HG02763 (cell line): ENCODE results near the gene HCN2.

ENCODE experiments used
- ATAC-seq: cut with Tn5 transposase; IDR thresholded peaks from one replicate; pipeline ENCODE4 v1.9.1; 2021; ENCODE audit warnings: mild to moderate bottlenecking, moderate library complexity; ENCODE audit not compliant: unreplicated experiment

The HCN2 gene

DNA sequence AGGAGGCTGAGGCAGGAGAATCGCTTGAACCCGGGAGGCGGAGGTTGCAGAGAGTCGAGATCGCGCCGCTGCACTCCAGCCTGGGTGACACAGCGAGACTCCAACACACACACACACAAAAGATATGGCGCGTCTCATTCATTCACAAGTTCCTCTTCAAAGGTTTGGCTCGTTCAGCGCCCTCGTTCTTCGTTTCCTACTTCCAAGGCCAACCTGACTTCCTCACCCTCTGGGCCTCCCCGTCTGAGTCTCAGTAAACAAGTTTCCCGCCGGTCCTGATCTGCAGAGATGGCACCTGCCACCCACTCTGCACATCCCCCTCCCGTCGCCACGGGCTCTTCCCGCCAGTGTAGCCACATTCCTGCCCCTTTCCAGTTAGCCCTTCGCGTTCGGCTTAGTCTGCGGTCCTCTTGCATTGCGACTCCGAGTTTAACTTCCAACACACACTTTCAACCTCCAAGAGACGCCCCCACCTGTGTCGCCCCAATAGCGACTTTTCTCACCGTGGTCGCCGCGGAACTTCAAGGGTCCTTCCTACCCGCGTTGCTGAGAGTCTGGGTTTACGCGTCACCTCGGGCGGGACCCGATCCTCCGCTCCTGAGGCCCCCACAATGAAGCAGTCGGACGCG, 18.6 kb upstream of the HCN2 start:
- ATAC-seq, result no peak

- ATAC-seq, result no peak
Observed at GRCh38 chr19:571566-571974, 18.1 kb upstream of the HCN2 start.

DNA sequence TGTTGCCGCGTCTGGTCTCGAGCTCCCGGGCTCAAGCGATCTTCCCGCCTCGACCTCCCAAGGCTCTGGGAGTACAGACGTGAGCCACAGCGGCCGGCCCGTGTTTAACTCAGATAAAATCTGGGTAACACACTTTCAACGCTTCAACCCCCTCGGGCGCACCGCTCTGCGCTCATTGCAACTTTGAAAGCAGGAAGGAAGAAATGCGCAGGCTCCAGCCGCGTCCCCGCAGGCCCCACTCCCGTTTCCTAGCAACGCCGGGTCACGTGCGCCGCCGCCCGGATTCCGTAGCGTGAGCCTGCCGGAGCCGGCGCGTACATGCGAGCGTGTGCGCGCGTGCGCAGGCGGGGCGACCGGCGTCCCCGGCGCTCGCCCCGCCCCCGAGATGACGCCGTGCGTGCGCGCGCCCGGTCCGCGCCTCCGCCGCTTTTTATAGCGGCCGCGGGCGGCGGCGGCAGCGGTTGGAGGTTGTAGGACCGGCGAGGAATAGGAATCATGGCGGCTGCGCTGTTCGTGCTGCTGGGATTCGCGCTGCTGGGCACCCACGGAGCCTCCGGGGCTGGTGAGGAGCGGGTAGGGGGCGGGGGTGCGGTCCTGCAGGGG, 17.4 kb upstream of the HCN2 start, which contains the start of gene BSG:
Gene BSG, plus strand, starts transcription at position 457 of the 603 bp plus-strand sequence. Its CDS starts 39 bp downstream, at position 496.
- peak; percentile 75 for ATAC-seq

GRCh38 chr19:572743-573518, 16.8 kb upstream of the HCN2 start:
- no peak for ATAC-seq

DNA sequence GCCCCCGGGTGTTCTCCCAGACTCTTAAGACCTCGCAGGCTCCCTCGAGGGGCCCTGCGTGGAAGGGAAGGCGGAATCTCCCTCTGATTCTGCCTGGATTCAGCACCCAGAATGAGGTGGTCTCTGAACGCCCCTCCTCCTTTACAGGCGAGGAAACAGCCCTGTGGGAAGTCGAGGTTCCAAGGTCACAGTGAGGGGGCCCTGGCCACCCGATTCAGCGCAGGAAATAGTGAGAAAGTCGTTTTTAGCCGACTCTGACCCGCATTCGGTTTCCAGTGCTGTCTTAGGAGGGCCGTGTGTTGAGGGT, 16.2 kb upstream of the HCN2 start:
- ATAC-seq, result no peak

DNA sequence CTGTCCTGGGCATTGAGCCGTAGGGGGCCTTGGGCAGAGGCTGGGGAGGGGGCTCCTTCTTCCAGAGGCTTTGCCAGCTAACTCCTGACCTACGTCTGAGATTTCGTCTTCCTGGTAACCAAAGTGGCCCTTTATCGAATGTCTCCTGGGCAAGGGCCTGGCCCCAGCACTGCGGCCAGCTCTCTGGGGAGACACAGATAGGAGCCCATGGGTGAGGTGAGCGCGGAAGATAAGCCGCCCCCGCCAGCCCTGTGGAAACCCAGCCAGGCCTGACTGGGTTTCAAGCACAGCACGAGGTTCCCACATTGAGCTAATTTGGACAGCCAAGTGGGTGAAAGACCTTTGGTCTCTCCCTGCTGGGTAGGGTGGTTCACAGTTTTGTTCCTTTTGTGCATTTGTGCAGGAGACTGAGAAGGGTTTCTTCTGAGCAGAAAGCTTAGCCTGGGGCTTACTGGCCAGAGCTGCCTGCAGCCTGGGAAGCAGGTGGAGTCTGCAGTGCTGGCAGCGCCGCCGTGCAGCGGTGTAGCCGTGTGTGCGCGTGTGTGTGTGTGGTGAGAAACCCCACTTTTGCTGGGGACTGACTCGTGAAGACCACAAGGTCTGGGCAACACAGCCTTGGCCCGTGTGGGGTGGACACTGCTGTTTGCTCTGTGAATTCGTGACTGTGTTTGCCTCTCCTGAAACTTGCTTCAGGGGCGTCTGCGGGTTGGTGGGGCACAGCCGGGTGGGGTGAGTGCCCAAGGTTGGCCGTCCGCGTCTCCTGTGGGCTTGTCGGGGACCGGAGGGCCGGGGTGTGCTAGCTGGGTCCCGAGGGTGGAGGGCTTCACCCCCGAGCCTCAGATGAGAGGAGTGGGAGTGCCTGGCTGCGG, 14.8 kb upstream of the HCN2 start:
- peak; percentile 19 for ATAC-seq

DNA sequence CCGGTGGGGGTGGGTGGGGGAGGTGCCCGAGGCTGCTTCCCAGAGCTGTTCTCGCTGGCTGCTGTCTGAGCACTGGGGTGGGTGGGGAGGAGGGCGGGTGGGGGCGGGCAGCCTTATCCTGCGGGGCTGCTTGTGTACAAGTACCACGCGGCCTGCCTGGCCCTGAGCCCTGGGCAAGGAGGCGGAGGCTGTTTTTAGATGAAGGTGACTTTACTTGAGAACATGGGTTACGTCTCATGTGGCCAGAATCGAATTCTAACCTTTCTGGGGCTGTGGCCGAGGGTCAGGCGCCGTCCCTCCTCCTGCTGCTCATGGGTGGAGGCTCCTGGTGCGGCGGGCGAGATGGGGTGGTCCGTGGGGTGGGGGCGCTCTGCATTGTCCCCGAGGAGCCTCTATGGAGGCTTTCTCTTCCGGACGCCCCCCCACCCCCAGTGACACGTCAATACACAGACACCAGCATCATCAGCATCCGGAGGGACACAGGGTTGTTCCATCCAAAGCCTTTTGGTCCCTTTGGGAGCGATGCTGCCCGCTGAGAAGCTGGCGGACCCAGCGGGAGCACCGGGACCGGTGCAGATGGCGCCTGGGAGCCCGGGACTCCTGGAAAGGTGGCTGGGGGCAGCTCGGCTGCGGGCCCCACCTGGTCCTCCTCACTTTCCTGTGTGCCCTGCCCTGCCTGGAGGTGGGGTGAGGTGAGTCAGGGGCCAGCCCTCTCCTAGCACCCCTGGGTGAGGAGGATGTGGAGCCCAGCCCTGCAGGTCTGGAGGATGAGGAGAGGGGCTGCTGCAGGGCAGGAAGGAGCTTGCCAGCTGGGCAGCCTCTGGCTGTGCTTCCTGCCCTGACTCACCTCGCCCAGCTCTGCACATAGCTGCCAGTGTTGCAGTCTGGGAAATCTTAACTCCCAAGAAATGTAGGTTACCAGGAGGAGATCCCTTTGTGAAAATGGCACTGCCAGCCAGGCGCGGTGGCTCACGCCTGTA, 13.9 kb upstream of the HCN2 start:
- no peak for ATAC-seq

- no peak for ATAC-seq
Observed at GRCh38 chr19:576768-577438, 12.8 kb upstream of the HCN2 start.

GRCh38 chr19:577439-578392, 12.0 kb upstream of the HCN2 start:
- no peak for ATAC-seq

GRCh38 chr19:579111-579841, 10.4 kb upstream of the HCN2 start:
- no peak for ATAC-seq

- no peak for ATAC-seq
Observed at GRCh38 chr19:579842-580155, 9.9 kb upstream of the HCN2 start.

GRCh38 chr19:580274-580835, 9.3 kb upstream of the HCN2 start:
- ATAC-seq, result no peak

- ATAC-seq, result no peak
Observed at GRCh38 chr19:581399-582111, 8.1 kb upstream of the HCN2 start.

- no peak for ATAC-seq
Observed at GRCh38 chr19:582497-583197, 7.0 kb upstream of the HCN2 start.

- ATAC-seq, result no peak
Observed at GRCh38 chr19:583198-583967, 6.3 kb upstream of the HCN2 start.

GRCh38 chr19:583968-584239, 5.8 kb upstream of the HCN2 start:
- ATAC-seq, result no peak
